GM12878 (cell line): Measurements from ENCODE around the gene FUCA2. TPM values are rescaled to one million over a fixed set of nuclear protein-coding genes. Genes with fewer than 3 reads are reported as not detected.
A peak's percentile ranks its signal among the peaks of the same experiment; 100 is the strongest.

Experiments
- ATAC-seq: fragments of 200-7000 bp; cut with Tn5 transposase; 3 replicates; pipeline ENCODE4 v1.9.1; 2020; ENCODE audit warnings: mild to moderate bottlenecking, moderate library complexity
- BruUV-seq: library from RNA; stranded (reverse); fragments of 400-500 nt; replicated peaks from 2 replicates; lab custom pipeline; 2021; lab: Mats Ljungman, UMichigan
- CTCF ChIA-PET: fragments of 300-600 bp; sonication (Branson Sonifier 250); formaldehyde crosslinking; extraction: SDS; loops from one replicate; lab custom pipeline; 2021; ENCODE audit warnings: inconsistent platforms; lab: Yijun Ruan, JAX
- POLR2A ChIA-PET: fragments of 350-600 bp; formaldehyde crosslinking; extraction: SDS; loops from one replicate; lab custom pipeline; 2021; ENCODE audit warnings: inconsistent platforms; lab: Charles Lee
- RAD21 ChIA-PET: fragments of 300-600 bp; sonication (Branson Sonifier 250); formaldehyde crosslinking; loops from one replicate; lab custom pipeline; 2023; ENCODE audit warnings: antibody characterized with exemption; ENCODE audit not compliant: unreplicated experiment; lab: Charles Lee
- SMC1A ChIA-PET: fragments of 300-600 bp; sonication (Branson Sonifier 250); formaldehyde crosslinking; loops from one replicate; lab custom pipeline; 2023; ENCODE audit not compliant: unreplicated experiment, uncharacterized antibody; lab: Charles Lee
- DNase-seq: peaks from one replicate; pipeline ENCODE4 v3.0.0-alpha.2; 2011; ENCODE audit warnings: low read depth, low spot score
- FAIRE-seq: peaks from 3 replicates; lab custom pipeline; 2011; peaks lifted over from hg19 to GRCh38; lab: Jason Lieb, UNC
- H2AFZ ChIP-seq: 2 replicates; pipeline ENCODE4 v1.6.0; 2011; ENCODE audit warnings: low read depth, low read length, control low read depth; ENCODE audit not compliant: control insufficient read depth
- H3K27ac ChIP-seq: 2 replicates; pipeline ENCODE4 v1.5.1; 2011; ENCODE audit warnings: control low read depth; ENCODE audit not compliant: control insufficient read depth, insufficient read depth
- H3K27me3 ChIP-seq, 2 experiments: replicated peaks in 1 of 2; 2 replicates each; pipeline versions ENCODE4 v1.6.0 to v1.6.1; 2011; ENCODE audit warnings: low read length in 1 of 2; ENCODE audit not compliant: control insufficient read depth in 2 of 2, insufficient read depth in 2 of 2
- H3K36me3 ChIP-seq, 2 experiments: 2 replicates each; pipeline ENCODE4 v1.5.1; 2011; ENCODE audit warnings: low read length in 1 of 2; ENCODE audit not compliant: control insufficient read depth in 2 of 2, insufficient read depth in 2 of 2
- H3K4me1 ChIP-seq: 2 replicates; pipeline ENCODE4 v1.6.1; 2011; ENCODE audit warnings: mild to moderate bottlenecking, low read length, moderate library complexity, mixed read lengths; ENCODE audit not compliant: control insufficient read depth, insufficient read depth
- H3K4me2 ChIP-seq: 2 replicates; pipeline ENCODE4 v1.6.0; 2011; ENCODE audit warnings: control low read depth; ENCODE audit not compliant: control insufficient read depth, insufficient read depth
- H3K4me3 ChIP-seq: fragments of 200-600 bp; sonication (generic); 2 replicates; pipeline ENCODE4 v1.5.1; 2016
- H3K79me2 ChIP-seq: 2 replicates; pipeline ENCODE4 v1.6.0; 2011; ENCODE audit warnings: low read length; ENCODE audit not compliant: control insufficient read depth, insufficient read depth
- H3K9ac ChIP-seq: 2 replicates; pipeline ENCODE4 v1.8.0; 2011; ENCODE audit warnings: low read length, control low read depth, mixed read lengths; ENCODE audit not compliant: control insufficient read depth, insufficient read depth
- H3K9me3 ChIP-seq: replicated peaks from 3 replicates; pipeline ENCODE4 v1.5.1; 2011; ENCODE audit warnings: mild to moderate bottlenecking, low read length; ENCODE audit not compliant: control insufficient read depth, insufficient read depth
- H4K20me1 ChIP-seq: 2 replicates; pipeline ENCODE4 v1.6.0; 2011; ENCODE audit not compliant: control insufficient read depth, insufficient read depth
- BMI1 ChIP-seq: fragments of 450-650 bp; IDR thresholded peaks from 2 replicates; pipeline ENCODE4 v1.6.1; 2016; ENCODE audit warnings: mild to moderate bottlenecking, moderate library complexity, borderline replicate concordance
- IKZF2 ChIP-seq, 2 experiments: fragments of 450-650 bp; IDR thresholded peaks; 2 replicates each; pipeline ENCODE4 v1.6.1; 2017; ENCODE audit warnings: mild to moderate bottlenecking in 2 of 2, moderate library complexity in 2 of 2
- MLLT1 ChIP-seq: fragments of 450-650 bp; IDR thresholded peaks from 2 replicates; pipeline ENCODE4 v1.6.1; 2016; ENCODE audit warnings: mild to moderate bottlenecking
- PAX8 ChIP-seq: fragments of 450-650 bp; IDR thresholded peaks from 2 replicates; pipeline ENCODE4 v1.6.1; 2017; ENCODE audit warnings: mild to moderate bottlenecking, moderate library complexity
- PKNOX1 ChIP-seq: fragments of 450-650 bp; IDR thresholded peaks from 2 replicates; pipeline ENCODE4 v1.6.1; 2016; ENCODE audit warnings: mild to moderate bottlenecking
- POLR2AphosphoS2 ChIP-seq: IDR thresholded peaks from 2 replicates; pipeline ENCODE4 v1.6.1; 2011; ENCODE audit warnings: low read depth, mild to moderate bottlenecking, low read length, improper control_type of control experiment, moderate library complexity
- SPI1 ChIP-seq: IDR thresholded peaks from 2 replicates; pipeline ENCODE4 v1.6.1; 2011; ENCODE audit warnings: low read depth, mild to moderate bottlenecking, low read length, moderate library complexity, borderline replicate concordance; ENCODE audit not compliant: insufficient read depth
- STAT3 ChIP-seq: IDR thresholded peaks from 2 replicates; pipeline ENCODE4 v1.6.1; 2011; ENCODE audit warnings: low read depth, low read length, improper control_type of control experiment
- SUZ12 ChIP-seq: fragments of 200-600 bp; sonication (generic); IDR thresholded peaks from one replicate; pipeline ENCODE4 v1.6.1; 2018; ENCODE audit warnings: antibody characterized with exemption, mild to moderate bottlenecking; ENCODE audit not compliant: unreplicated experiment
- TBL1XR1 ChIP-seq: IDR thresholded peaks from 2 replicates; pipeline ENCODE4 v1.6.1; 2012; ENCODE audit warnings: low read depth, low read length, improper control_type of control experiment
- WGBS: methylation state at CpG from one replicate; pipeline ENCODE4 v1.1.6; 2016; ENCODE audit warnings: low lambda C conversion rate; ENCODE audit not compliant: insufficient replicate concordance, insufficient coverage; ENCODE audit errors: missing lambda C conversion rate; 5-methylcytosine and 5-hydroxymethylcytosine counted together
- in situ Hi-C: fragments of 300-500 bp; cut with MboI; formaldehyde crosslinking; loops from 9 replicates; pipeline ENCODE4 v1.14.3; 2018; ENCODE audit warnings: mixed read lengths
- intact Hi-C: fragments of 100-400 bp; cut with micrococcal nuclease; formaldehyde crosslinking; loops from one replicate; pipeline ENCODE4 v1.14.2; 2022; ENCODE audit not compliant: unreplicated experiment
- polyA plus RNA-seq, 11 experiments: library from polyadenylated mRNA; depleted of rRNA in 4 of 11; unstranded in 6 of 11; stranded (reverse) in 5 of 11; fragments of >200 nt; fragmentation: Nextera tagmentation in 4 of 11; fragmentation: Illumina TruSeq in 1 of 11; extraction: Ambion mirVana in 4 of 11; extraction: Trizol in 1 of 11; gene quantifications; 1 replicate in 1 of 11; 2 replicates in 10 of 11; pipeline versions ENCODE4 v1.2.1 to v1.2.3, GENCODE V29; 2011 to 2016; ENCODE audit warnings: inconsistent platforms in 2 of 11, missing spikeins in 2 of 11, low read depth in 1 of 11
- total RNA-seq, 4 experiments: library from RNA; depleted of rRNA in 3 of 4; stranded (reverse); fragments of >200 nt in 3 of 4; fragmentation: Illumina TruSeq in 1 of 4; extraction: Trizol in 1 of 4; gene quantifications; 2 replicates each; pipeline versions ENCODE4 v1.2.1 to v1.2.3, GENCODE V29; 2013 to 2021
- TF ChIP-seq, protein P1 (sequence below): fragments of 450-650 bp; IDR thresholded peaks from 2 replicates; pipeline ENCODE4 v1.6.1; 2018; ENCODE audit warnings: borderline replicate concordance, mild to moderate bottlenecking; ENCODE audit not compliant: partially characterized antibody

The FUCA2 gene
- total and polyA plus RNA-seq, 10 of the 15 experiments (the other 5 are each of a cell fraction or from before 2014, with no cell fraction given), result 5.7 to 36.2 (median 21.5) TPM

- CTCF ChIA-PET, result interaction anchor here (0.8 to 2.8 kb wide), 2 partner anchors 26 to 401 kb away, joined by 3 to 13 read pairs; no protein-coding TSS in a partner anchor
- peak; percentile 13 for FAIRE-seq
Measured at GRCh38 chr6:143539106-143539505, 27.6 kb upstream of the FUCA2 start.

DNA sequence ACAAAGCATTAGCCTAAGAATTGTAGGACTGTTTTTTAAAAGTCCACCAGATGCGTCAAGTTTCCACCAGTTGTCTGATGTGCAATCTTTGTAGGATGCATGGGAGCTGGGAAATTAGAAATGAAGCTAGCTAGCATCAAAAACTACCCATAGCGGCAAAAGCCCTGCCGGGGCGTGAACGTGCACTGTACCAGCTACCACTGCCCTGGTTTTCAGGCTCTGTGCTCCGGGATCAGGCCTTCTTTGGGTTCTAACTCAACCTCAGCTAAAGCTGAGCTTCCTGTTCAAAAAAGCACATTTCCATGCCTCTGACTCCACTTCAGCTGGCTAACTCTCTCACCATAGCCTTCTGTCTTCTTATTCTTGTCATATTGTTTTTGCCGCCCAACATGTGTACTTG, 26.9 kb upstream of the FUCA2 start:
- FAIRE-seq, result no peak
- H4K20me1 ChIP-seq, result no peaks in the 10 kb centered on the region
- BruUV-seq, result no TSS peak
- TF ChIP-seq PKNOX1, result no peak
- TF ChIP-seq MLLT1, result no peak
- TF ChIP-seq, protein P1, sequence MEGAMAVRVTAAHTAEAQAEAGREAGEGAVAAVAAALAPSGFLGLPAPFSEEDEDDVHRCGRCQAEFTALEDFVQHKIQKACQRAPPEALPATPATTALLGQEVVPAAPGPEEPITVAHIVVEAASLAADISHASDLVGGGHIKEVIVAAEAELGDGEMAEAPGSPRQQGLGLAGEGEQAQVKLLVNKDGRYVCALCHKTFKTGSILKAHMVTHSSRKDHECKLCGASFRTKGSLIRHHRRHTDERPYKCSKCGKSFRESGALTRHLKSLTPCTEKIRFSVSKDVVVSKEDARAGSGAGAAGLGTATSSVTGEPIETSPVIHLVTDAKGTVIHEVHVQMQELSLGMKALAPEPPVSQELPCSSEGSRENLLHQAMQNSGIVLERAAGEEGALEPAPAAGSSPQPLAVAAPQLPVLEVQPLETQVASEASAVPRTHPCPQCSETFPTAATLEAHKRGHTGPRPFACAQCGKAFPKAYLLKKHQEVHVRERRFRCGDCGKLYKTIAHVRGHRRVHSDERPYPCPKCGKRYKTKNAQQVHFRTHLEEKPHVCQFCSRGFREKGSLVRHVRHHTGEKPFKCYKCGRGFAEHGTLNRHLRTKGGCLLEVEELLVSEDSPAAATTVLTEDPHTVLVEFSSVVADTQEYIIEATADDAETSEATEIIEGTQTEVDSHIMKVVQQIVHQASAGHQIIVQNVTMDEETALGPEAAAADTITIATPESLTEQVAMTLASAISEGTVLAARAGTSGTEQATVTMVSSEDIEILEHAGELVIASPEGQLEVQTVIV, result no peak
- TF ChIP-seq POLR2AphosphoS2, result no peak
- no peak for TF ChIP-seq STAT3
- TF ChIP-seq IKZF2 (IDR thresholded peaks at IDR 0.05), result no peak
- no peak for TF ChIP-seq BMI1

More at GRCh38 chr6:143539106-143539505, 27.6 kb upstream of the FUCA2 start:
- no peak for TF ChIP-seq TBL1XR1
- 0 out of 2 replicates have a peak, but pooled peaks have one; percentile 21 for TF ChIP-seq SPI1
- TF ChIP-seq SUZ12, result no peak
- TF ChIP-seq PAX8, result no peak
- Histone ChIP-seq H3K4me1 (peaks cover 48% of the 10 kb centered on the region), H3K27ac (no peak overlapping the region), H3K27me3 (no peaks in the 10 kb centered on the region; a peak in 1 of 4 replicates), H3K9me3 (no peaks in the 10 kb centered on the region; the same call in 2 of the 3 replicates), H3K79me2 (no peaks in the 10 kb centered on the region; the same call in 1 of the 2 replicates), H4K20me1 (no peaks in the 10 kb centered on the region), H3K4me2 (peak overlapping the region; percentile 41), H3K36me3 (no peaks in the 10 kb centered on the region), H3K4me3 (no peak overlapping the region), H2AFZ (no peak overlapping the region), H3K9ac (no peak overlapping the region)
- ChIA-PET SMC1A (interaction anchor here (1.6 kb wide), 1 partner anchor 26 kb away, joined by 7 read pairs; no protein-coding TSS in a partner anchor), POLR2A (no interaction called here), RAD21 (no interaction called here)
- DNase-seq, result no peak
- BruUV-seq, result no TSS peak
- 33% methylated on average over 4 of the region's 4 CpGs for WGBS
- 0 out of 3 replicates have a peak, but pooled peaks have one; percentile 3 for ATAC-seq
- intact Hi-C loops, result loop anchor here (2.0 kb wide), 1 partner anchor 28 kb away; no protein-coding TSS in a partner anchor
- in situ Hi-C loops, result no loop called here

More for the DNA sequence above, 26.9 kb upstream of the FUCA2 start:
- H3K4me1 ChIP-seq, result peaks cover 42% of the 10 kb centered on the region
- H3K4me2 ChIP-seq, result no peak overlapping the region
- no peaks in the 10 kb centered on the region; the same call in 1 of the 2 replicates for H3K79me2 ChIP-seq
- whole genome bisulfite sequencing, result 98% methylated on average over 7 of the region's 7 CpGs
- no peak overlapping the region for H3K27ac ChIP-seq
- RAD21 ChIA-PET, result interaction anchor here (1.3 kb wide), 1 partner anchor 25 kb away, joined by 4 read pairs; no protein-coding TSS in a partner anchor
- no peak overlapping the region for H3K9ac ChIP-seq
- SMC1A ChIA-PET, result interaction anchor here (1.2 to 1.6 kb wide), 3 partner anchors 8 to 28 kb away, joined by 3 to 7 read pairs (median 4); no protein-coding TSS in a partner anchor
- H3K9me3 ChIP-seq, result no peaks in the 10 kb centered on the region; the same call in 2 of the 3 replicates
- no peak overlapping the region for H2AFZ ChIP-seq
- intact Hi-C loops, result loop anchor here (2.0 kb wide), 1 partner anchor 28 kb away; no protein-coding TSS in a partner anchor
- DNase-seq (no peak), ATAC-seq (no peak)
- H3K27me3 ChIP-seq, result no peaks in the 10 kb centered on the region; a peak in 1 of 4 replicates
- CTCF ChIA-PET, result interaction anchor here (2.8 kb wide), 1 partner anchor 25 kb away, joined by 13 read pairs; no protein-coding TSS in a partner anchor
- H3K36me3 ChIP-seq, result no peaks in the 10 kb centered on the region
- POLR2A ChIA-PET, result no interaction called here
- in situ Hi-C loops, result no loop called here
- no peak overlapping the region for H3K4me3 ChIP-seq
